Liver (tissue), 3 donors: ENCODE results near the gene LRRFIP1.

Experiments
- CTCF ChIP-seq: fragments of 150-350 bp; IDR thresholded peaks from 2 replicates; pipeline ENCODE4 v1.5.1; 2017; ENCODE audit warnings: improper control_type of control experiment, low read depth, low read length; ENCODE audit not compliant: missing input control
- EGR1 ChIP-seq, 2 donors: IDR thresholded peaks; 2 replicates each; pipeline ENCODE4 v1.6.1; 2016 to 2018; ENCODE audit warnings: antibody characterized with exemption in 2 of 2, low read depth in 2 of 2
- FOXA2 ChIP-seq: IDR thresholded peaks from 2 replicates; pipeline ENCODE4 v1.6.1; 2016; ENCODE audit warnings: antibody characterized with exemption
- GABPA ChIP-seq, 2 donors: IDR thresholded peaks in 1 of 2; conservative IDR thresholded peaks in 1 of 2; 2 replicates each; pipeline ENCODE4 v1.6.1; 2016; ENCODE audit warnings: antibody characterized with exemption in 2 of 2, mild to moderate bottlenecking in 1 of 2, moderate library complexity in 1 of 2
- HNF4A ChIP-seq, 2 donors: conservative IDR thresholded peaks; 2 replicates each; pipeline ENCODE4 v1.6.1; 2016; ENCODE audit warnings: antibody characterized with exemption in 2 of 2, mild to moderate bottlenecking in 2 of 2
- JUND ChIP-seq, 2 donors: IDR thresholded peaks; 2 replicates each; pipeline ENCODE4 v1.6.1; 2016; ENCODE audit warnings: antibody characterized with exemption in 2 of 2
- RAD21 ChIP-seq, 2 donors: IDR thresholded peaks; 2 replicates each; pipeline ENCODE4 v1.6.1; 2016; ENCODE audit warnings: antibody characterized with exemption in 2 of 2, mild to moderate bottlenecking in 2 of 2
- REST ChIP-seq: IDR thresholded peaks from 2 replicates; pipeline ENCODE4 v1.6.1; 2016; ENCODE audit warnings: antibody characterized with exemption, mild to moderate bottlenecking
- RXRA ChIP-seq, 2 donors: IDR thresholded peaks; 2 replicates each; pipeline ENCODE4 v1.6.1; 2017 to 2018; ENCODE audit warnings: antibody characterized with exemption in 2 of 2, mild to moderate bottlenecking in 1 of 2
- SP1 ChIP-seq: IDR thresholded peaks from 2 replicates; pipeline ENCODE4 v1.6.1; 2018; ENCODE audit warnings: antibody characterized with exemption, mild to moderate bottlenecking
- ZBTB33 ChIP-seq: IDR thresholded peaks from 2 replicates; pipeline ENCODE4 v1.6.1; 2016; ENCODE audit warnings: antibody characterized with exemption
- TF ChIP-seq, protein P1 (sequence below): IDR thresholded peaks from 2 replicates; pipeline ENCODE4 v1.6.1; 2016; ENCODE audit warnings: antibody characterized with exemption
- donor health status: healthy.
- donor health status: healthy.

GRCh38 chr2:237653776-237654558 lies 26.6 kb downstream of the LRRFIP1 start:
- no peak for TF ChIP-seq CTCF
- no peak for TF ChIP-seq REST
- TF ChIP-seq, protein P1, sequence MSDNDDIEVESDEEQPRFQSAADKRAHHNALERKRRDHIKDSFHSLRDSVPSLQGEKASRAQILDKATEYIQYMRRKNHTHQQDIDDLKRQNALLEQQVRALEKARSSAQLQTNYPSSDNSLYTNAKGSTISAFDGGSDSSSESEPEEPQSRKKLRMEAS: no peak
- TF ChIP-seq RXRA (IDR thresholded peaks at IDR 0.05): no peak
- TF ChIP-seq SP1: no peak
- TF ChIP-seq JUND (IDR thresholded peaks at IDR 0.05): no peak
- no peak for TF ChIP-seq EGR1 (IDR thresholded peaks at IDR 0.05; ENCODE audit: low read depth in 2 of 2)
- TF ChIP-seq ZBTB33: no peak
- TF ChIP-seq FOXA2: no peak
- no peak for TF ChIP-seq RAD21 (IDR thresholded peaks at IDR 0.05)
- TF ChIP-seq GABPA (IDR thresholded peaks at IDR 0.05 in 1 of 2, conservative IDR thresholded peaks at IDR 0.05 in 1 of 2): no peak
- TF ChIP-seq HNF4A (conservative IDR thresholded peaks at IDR 0.05): no peak
